ENCODE data around the gene GUCA1A.

DNA sequence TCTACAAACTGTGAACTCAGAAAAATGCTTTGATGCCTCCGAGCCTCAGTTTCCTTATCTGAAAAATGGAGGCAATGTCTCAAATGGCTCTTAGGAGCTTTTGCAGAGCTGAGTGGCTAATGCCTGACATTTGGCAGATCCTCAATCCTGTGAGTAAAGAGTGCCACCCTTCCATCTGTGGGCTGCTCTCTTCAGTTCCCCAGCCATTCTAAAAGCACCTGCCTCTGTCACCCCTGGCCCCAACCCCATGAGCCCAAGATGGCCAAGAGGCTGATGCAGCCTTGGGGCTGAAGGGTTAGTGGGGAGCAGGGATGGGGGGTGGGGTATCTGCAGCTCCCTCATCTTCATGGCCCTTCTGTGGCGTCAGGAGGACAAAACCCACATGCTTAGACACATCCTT lies 14.5 kb upstream of the GUCA1A start:
- no peak for TF ChIP-seq CTCF (IDR thresholded peaks at IDR 0.05)
- no peak for TF ChIP-seq POLR2A (IDR thresholded peaks at IDR 0.05)
- TF ChIP-seq POLR2AphosphoS5 (IDR thresholded peaks at IDR 0.05; ENCODE audit: insufficient read depth in 1 of 2, low read depth in 1 of 2) = no peak

Measured in vagina (tissue), 2 donors.